Kidney tubule cell (primary cell): ENCODE data around the gene ADPGK.
A peak's percentile ranks its signal among the peaks of the same experiment; 100 is the strongest.
"Not testable (repeated sequence)": the region's sequence is repeated elsewhere in the genome, so short reads cannot be mapped to it uniquely, and the experiment has no call there.

Experiments
- DNase-seq: peaks from one replicate; pipeline ENCODE4 v3.0.0-alpha.2; 2018; ENCODE audit warnings: low spot score

Gene ADPGK

DNA sequence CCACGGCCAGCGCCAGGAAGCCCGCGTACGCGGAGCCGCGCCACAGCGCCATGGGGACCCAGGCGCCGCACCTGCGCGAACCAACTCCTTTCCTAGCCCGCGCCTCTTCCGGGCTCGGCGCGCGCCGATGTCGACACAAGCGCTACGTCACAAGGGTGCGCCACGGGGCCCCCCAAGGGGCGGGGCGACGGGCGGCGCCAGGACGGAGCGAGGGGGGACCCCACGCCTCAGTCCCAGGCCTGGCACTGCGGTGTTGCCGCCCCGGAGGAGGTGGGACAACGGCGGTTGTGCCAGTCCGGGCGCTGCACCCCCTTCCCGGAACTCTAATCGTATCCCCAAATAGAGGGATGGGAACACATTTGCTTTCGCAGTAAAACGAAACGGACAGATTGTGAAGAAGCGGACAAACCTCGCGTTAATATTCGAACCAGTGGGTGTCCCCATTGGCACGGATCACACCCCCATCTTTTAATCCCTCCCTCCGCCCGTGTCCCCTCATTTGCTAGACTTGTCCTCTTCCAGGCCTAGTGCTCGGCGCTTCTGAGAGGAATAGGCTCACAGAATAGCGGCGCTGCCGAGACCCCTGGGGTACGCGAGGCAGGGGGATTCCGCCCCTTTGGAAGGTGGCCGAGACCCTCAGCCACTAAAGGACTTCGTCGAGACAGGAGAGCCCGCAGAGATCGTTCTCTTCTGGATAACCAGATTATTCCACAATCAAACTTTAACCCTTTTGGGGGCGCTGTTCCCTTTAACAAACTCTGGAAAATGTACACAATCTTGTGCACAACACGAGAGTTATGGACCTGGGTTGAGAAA is at the start of gene ADPGK:
Gene ADPGK, minus strand, starts transcription at position 119 of the 816 bp plus-strand sequence. Its CDS starts 67 bp downstream, at position 52.
- DNase-seq, result peak; percentile 95

GRCh38 chr15:72827226-72827625 is 43.7 kb upstream of the ADPGK start:
- DNase-seq, result no peak

GRCh38 chr15:72826611-72827010 is 43.1 kb upstream of the ADPGK start:
- no peak for DNase-seq

- DNase-seq, result no peak
Observed at GRCh38 chr15:72825829-72826228, 42.3 kb upstream of the ADPGK start.

GRCh38 chr15:72824781-72825180 is 41.2 kb upstream of the ADPGK start:
- DNase-seq, result no peak

- DNase-seq, result no peak
Observed at GRCh38 chr15:72824112-72824511, 40.6 kb upstream of the ADPGK start.

GRCh38 chr15:72820278-72820677 is 36.7 kb upstream of the ADPGK start:
- no peak for DNase-seq

- no peak for DNase-seq
Observed at GRCh38 chr15:72818632-72819031, 35.1 kb upstream of the ADPGK start.

- peak; percentile 47 for DNase-seq
Observed at GRCh38 chr15:72813345-72814004, 29.9 kb upstream of the ADPGK start.

GRCh38 chr15:72809329-72809728 is 25.8 kb upstream of the ADPGK start:
- DNase-seq, result no peak

DNA sequence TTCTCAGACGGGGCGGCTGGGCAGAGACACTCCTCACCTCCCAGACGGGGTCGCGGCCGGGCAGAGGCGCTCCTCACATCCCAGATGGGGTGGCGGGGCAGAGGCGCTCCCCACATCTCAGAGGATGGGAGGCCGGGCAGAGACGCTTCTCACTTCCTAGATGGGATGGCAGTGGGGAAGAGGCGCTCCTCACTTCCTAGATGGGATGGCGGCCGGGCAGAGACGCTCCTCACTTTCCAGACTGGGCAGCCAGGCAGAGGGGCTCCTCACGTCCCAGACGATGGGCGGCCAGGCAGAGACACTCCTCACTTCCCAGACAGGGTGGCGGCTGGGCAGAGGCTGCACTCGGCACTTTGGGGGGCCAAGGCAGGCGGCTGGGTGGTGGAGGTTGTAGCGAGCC is 23.8 kb upstream of the ADPGK start:
- not testable (repeated sequence) for DNase-seq

DNA sequence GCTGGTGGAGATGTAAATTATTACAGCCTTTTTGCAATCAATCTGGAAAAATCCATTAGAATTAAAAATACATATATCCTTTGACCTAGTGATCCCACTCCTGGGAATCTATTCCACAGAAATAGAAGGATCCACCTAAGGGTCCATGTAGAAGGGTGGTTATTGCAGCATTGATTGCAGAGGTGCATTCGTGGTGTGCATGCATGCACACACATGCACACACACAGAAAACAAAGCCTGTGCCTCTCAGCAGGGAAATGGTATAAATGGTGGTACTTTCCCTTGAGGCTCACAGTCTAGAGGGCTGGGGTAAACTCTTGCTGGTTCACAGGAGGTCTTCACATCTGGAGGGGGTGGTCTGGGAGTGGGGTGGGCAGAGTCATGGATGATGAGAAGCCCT is 19.4 kb upstream of the ADPGK start:
- no peak for DNase-seq

GRCh38 chr15:72801590-72802325 is 18.2 kb upstream of the ADPGK start:
- DNase-seq, result no peak

- DNase-seq, result no peak
Observed at GRCh38 chr15:72800833-72801481, 17.4 kb upstream of the ADPGK start.

DNA sequence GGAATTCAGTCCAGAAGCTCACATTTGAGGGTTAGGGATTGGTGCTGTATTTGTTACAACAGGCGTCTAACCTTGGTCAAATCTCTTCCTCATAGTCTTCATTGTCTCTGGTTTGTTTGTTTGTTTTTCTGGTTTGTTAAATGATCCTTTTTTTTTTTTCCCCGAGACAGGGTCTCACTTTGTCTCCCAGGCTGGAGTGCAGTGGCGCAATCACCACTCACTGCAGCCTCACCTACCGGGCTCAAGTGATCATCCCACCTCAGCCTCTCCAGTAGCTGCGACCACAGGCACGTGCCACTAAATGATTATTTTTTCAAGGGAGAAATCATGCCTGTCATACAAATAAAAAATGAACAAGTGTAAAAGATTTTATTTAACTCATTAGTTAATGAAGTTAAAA is 14.3 kb upstream of the ADPGK start:
- DNase-seq, result no peak

- DNase-seq, result no peak
Observed at GRCh38 chr15:72797338-72797689, 13.8 kb upstream of the ADPGK start.

- DNase-seq, result peak; percentile 66
Observed at GRCh38 chr15:72796515-72797337, 13.2 kb upstream of the ADPGK start.

DNA sequence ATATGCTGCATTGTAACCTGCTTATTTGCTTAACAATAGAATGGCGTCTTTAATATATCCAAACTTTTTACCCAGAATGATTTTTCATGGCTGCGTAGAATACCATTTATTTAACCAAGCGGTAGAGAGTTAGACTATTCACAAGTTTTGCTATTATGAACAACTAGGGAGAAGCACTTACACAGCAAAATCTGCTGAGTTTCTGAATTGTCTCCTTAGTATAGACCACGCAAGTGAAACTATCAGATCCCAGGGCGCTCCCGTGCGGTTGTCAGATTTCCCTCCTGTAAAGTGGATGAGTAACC is 12.6 kb upstream of the ADPGK start:
- DNase-seq, result no peak

- no peak for DNase-seq
Observed at GRCh38 chr15:72793766-72794660, 10.5 kb upstream of the ADPGK start.

GRCh38 chr15:72792431-72792830 is 8.9 kb upstream of the ADPGK start:
- no peak for DNase-seq
